Jurkat, Clone E6-1 (cell line): ENCODE measurements around the gene TEX29.

ENCODE experiments used
- DNase-seq: peaks from one replicate; pipeline ENCODE4 v3.0.0-alpha.2; 2011; ENCODE audit warnings: low read depth, low spot score
- H3K4me3 ChIP-seq: 2 replicates; pipeline ENCODE4 v1.5.1; 2011; ENCODE audit warnings: mild to moderate bottlenecking, low read length, control low read depth, moderate library complexity

The TEX29 gene

GRCh38 chr13:111335298-111335697, 14.9 kb downstream of the TEX29 start:
- no peak for DNase-seq
- H3K4me3 ChIP-seq: no peak overlapping the region

GRCh38 chr13:111336666-111337065, 16.2 kb downstream of the TEX29 start:
- DNase-seq: no peak
- H3K4me3 ChIP-seq: no peak overlapping the region

- H3K4me3 ChIP-seq: no peak overlapping the region
- no peak for DNase-seq
These were observed 16.8 kb downstream of the TEX29 start for GRCh38 chr13:111337206-111337605.

GRCh38 chr13:111337741-111338140, 17.3 kb downstream of the TEX29 start:
- DNase-seq: no peak
- no peak overlapping the region for H3K4me3 ChIP-seq

GRCh38 chr13:111338841-111339240, 18.4 kb downstream of the TEX29 start:
- no peak for DNase-seq
- H3K4me3 ChIP-seq: no peak overlapping the region

- H3K4me3 ChIP-seq: no peak overlapping the region
- DNase-seq: no peak
These were observed 19.1 kb downstream of the TEX29 start for GRCh38 chr13:111339366-111340143.

GRCh38 chr13:111341886-111342285, 21.4 kb downstream of the TEX29 start:
- no peak overlapping the region for H3K4me3 ChIP-seq
- DNase-seq: no peak

GRCh38 chr13:111342721-111343120, 22.3 kb downstream of the TEX29 start:
- DNase-seq: no peak
- no peak overlapping the region for H3K4me3 ChIP-seq

- DNase-seq: no peak
- no peak overlapping the region for H3K4me3 ChIP-seq
These were observed 22.9 kb downstream of the TEX29 start for GRCh38 chr13:111343186-111343805.

GRCh38 chr13:111344471-111345191, 24.2 kb downstream of the TEX29 start:
- H3K4me3 ChIP-seq: no peak overlapping the region
- no peak for DNase-seq

GRCh38 chr13:111345682-111346081, 25.2 kb downstream of the TEX29 start:
- DNase-seq: no peak
- no peak overlapping the region for H3K4me3 ChIP-seq

GRCh38 chr13:111346101-111346680, 25.7 kb downstream of the TEX29 start:
- no peak overlapping the region for H3K4me3 ChIP-seq
- DNase-seq: no peak

- DNase-seq: no peak
- no peak overlapping the region for H3K4me3 ChIP-seq
These were observed 27.0 kb downstream of the TEX29 start for GRCh38 chr13:111347438-111347837.

GRCh38 chr13:111353508-111353907, 33.1 kb downstream of the TEX29 start:
- DNase-seq: no peak
- H3K4me3 ChIP-seq: no peak overlapping the region

- no peak overlapping the region for H3K4me3 ChIP-seq
- no peak for DNase-seq
These were observed 34.3 kb downstream of the TEX29 start for GRCh38 chr13:111354789-111355188.

- DNase-seq: no peak
- no peak overlapping the region for H3K4me3 ChIP-seq
These were observed 36.4 kb downstream of the TEX29 start for GRCh38 chr13:111356795-111357194.

- H3K4me3 ChIP-seq: no peak overlapping the region
- DNase-seq: no peak
These were observed 38.9 kb downstream of the TEX29 start for GRCh38 chr13:111359237-111359915.

GRCh38 chr13:111359930-111360329, 39.5 kb downstream of the TEX29 start:
- DNase-seq: no peak

GRCh38 chr13:111360452-111360851, 40.0 kb downstream of the TEX29 start:
- DNase-seq: no peak
- H3K4me3 ChIP-seq: no peak overlapping the region

More at GRCh38 chr13:111359930-111360329, 39.5 kb downstream of the TEX29 start:
- no peak overlapping the region for H3K4me3 ChIP-seq
